Measurements from ENCODE around the gene GSTP1.

DNA sequence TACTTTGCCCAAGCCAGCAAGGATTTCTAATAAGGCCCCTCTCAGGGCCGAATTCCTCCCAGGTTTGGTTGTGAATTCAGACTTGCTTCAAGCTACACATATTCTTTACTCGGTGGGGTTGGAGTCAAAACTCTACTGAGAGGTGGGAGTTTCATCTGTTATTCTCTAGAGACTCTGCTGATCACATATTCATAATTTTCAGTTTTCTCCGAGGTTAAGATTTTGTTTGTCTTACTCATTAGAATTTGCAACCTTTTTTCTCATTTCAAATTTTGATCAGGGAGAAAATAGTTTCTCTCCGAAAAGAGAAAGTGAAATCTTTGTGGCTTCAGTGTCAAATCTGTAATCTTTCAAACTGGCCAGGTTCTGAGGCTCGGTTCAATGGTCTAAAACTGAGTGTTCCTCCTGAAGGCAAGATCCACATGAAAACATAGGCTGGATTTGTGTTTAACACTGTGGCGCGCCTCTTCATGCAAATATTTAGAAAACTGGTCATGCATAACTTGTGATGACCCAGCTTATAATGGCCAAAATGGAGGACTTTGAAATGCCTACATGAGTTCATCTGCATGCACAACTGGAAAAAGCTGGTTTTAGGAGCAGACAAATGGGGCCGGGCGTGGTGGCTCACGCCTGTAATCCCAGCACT lies 21.5 kb upstream of the GSTP1 start:
- TF ChIP-seq POLR2AphosphoS5 (IDR thresholded peaks at IDR 0.05), result no peak
- no peak for TF ChIP-seq EP300 (IDR thresholded peaks at IDR 0.05)
- TF ChIP-seq, protein P1, sequence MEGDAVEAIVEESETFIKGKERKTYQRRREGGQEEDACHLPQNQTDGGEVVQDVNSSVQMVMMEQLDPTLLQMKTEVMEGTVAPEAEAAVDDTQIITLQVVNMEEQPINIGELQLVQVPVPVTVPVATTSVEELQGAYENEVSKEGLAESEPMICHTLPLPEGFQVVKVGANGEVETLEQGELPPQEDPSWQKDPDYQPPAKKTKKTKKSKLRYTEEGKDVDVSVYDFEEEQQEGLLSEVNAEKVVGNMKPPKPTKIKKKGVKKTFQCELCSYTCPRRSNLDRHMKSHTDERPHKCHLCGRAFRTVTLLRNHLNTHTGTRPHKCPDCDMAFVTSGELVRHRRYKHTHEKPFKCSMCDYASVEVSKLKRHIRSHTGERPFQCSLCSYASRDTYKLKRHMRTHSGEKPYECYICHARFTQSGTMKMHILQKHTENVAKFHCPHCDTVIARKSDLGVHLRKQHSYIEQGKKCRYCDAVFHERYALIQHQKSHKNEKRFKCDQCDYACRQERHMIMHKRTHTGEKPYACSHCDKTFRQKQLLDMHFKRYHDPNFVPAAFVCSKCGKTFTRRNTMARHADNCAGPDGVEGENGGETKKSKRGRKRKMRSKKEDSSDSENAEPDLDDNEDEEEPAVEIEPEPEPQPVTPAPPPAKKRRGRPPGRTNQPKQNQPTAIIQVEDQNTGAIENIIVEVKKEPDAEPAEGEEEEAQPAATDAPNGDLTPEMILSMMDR (IDR thresholded peaks at IDR 0.05), result no peak
- no peak for TF ChIP-seq POLR2A (IDR thresholded peaks at IDR 0.05)
